ENCODE data around the gene RXRA. TPM values are rescaled to one million over a fixed set of nuclear protein-coding genes. Genes with fewer than 3 reads are reported as not detected.

RXRA gene
- total RNA-seq, 1 experiment from 2014 or later: 29.9 TPM

DNA sequence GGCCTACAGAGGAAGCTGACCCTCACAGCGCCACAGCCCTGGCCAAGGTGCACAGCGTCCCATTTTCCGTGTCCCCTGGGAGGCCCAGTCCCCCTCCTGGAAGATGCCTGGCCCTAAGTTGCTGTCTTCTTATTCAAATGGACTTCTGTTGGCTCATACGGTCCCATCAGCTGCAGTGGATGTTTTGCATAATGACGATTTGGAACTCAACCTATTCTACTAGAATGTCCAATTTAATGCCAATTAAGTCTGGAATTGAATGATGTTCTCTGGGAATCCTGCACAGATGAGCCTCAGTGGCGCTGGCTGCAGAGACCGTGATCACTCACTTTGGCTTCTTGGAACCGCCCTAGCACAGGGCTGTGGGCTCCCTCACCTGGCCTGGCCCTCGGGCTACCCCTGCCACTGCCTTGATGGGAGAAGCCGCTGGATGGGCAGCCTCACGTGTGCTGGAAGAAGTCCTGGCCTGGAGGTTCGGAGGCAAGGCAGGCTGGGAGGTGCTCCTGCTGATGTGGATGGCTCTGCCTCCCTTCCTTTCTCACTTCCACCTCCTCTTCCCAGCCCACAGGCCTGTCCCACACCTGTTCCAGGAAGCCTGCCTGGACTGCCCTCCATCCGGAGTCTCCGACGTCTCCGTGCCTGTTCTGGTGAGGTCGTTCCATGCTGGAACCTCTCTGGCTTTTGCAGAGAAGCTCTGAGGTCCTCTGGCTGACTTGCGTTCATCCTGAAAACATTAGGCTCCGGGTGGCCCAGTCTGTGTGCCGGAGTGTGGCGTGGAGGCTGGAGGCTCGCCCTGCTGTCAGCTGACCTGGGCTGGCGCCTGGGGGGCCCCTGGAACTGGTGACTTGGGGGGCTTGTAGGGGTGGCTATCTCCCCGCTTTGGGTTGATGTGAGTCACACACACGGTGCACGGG, 147.1 kb downstream of the RXRA start:
- DNase-seq: no peak
- Mint-ChIP-seq H3K9me3 (no peaks in the 10 kb centered on the region), H3K4me3 (no peak overlapping the region), H3K27me3 (ENCODE audit: low read depth) (no peaks in the 10 kb centered on the region), H3K36me3 (ENCODE audit: insufficient read depth in 1 of 3, low read depth in 3 of 3) (no peaks in the 10 kb centered on the region), H3K27ac (peak overlapping the region in 1 of 3 experiments; percentile 67; a peak in 2 of 7 replicates), H3K4me1 (no peaks in the 10 kb centered on the region)
- H3T11ph ChIP-seq (ENCODE audit: low read length): no peak overlapping the region
- no peak overlapping the region for H3K18ac ChIP-seq (ENCODE audit: insufficient read length, low read depth, low read length)
- no peak overlapping the region for H4K91ac ChIP-seq (ENCODE audit: insufficient read length, low read depth, low read length)
- no peaks in the 10 kb centered on the region for H3K79me2 ChIP-seq (ENCODE audit: insufficient read depth, low read length)
- no peak overlapping the region for H3K23ac ChIP-seq (ENCODE audit: insufficient read length, low read depth, low read length)
- no peak overlapping the region for H2BK5ac ChIP-seq (ENCODE audit: insufficient read length, low read length)
- no peak overlapping the region for H2BK12ac ChIP-seq (ENCODE audit: insufficient read length, low read depth, low read length)
- no peaks in the 10 kb centered on the region for H3K4me1 ChIP-seq (ENCODE audit: insufficient read depth, low read length)
- no peak overlapping the region for H2BK15ac ChIP-seq (ENCODE audit: low read depth, low read length)
- no peak overlapping the region for H2BK120ac ChIP-seq (ENCODE audit: low read depth, low read length, poor library complexity, severe bottlenecking)
- H4K20me1 ChIP-seq (ENCODE audit: control insufficient read depth, insufficient read depth, insufficient read length): no peaks in the 10 kb centered on the region
- no peak overlapping the region for H2AK5ac ChIP-seq (ENCODE audit: insufficient read length, low read length)
- H3K9ac ChIP-seq (ENCODE audit: extremely low read depth, insufficient read length, low read length): no peak overlapping the region
- no peak overlapping the region for H3K4ac ChIP-seq (ENCODE audit: low read depth, low read length)
- no peak overlapping the region for H3K56ac ChIP-seq (ENCODE audit: insufficient read length, low read depth, low read length)
- H3K23me2 ChIP-seq (ENCODE audit: insufficient read length, low read depth, low read length, poor library complexity, severe bottlenecking): no peaks in the 10 kb centered on the region
- H3K27me3 ChIP-seq (ENCODE audit: insufficient read depth, low read length): no peaks in the 10 kb centered on the region
- H3K27ac ChIP-seq (ENCODE audit: insufficient read length, low read depth, low read length): no peak overlapping the region
- H3K4me2 ChIP-seq (ENCODE audit: insufficient read depth, insufficient read length, low read length): no peak overlapping the region
- H2BK20ac ChIP-seq (ENCODE audit: low read depth, low read length, poor library complexity, severe bottlenecking): no peak overlapping the region
- no peak for TF ChIP-seq CTCF (conservative IDR thresholded peaks at IDR 0.05)
- H4K8ac ChIP-seq (replicated peaks; ENCODE audit: insufficient read length, low read depth, low read length): no peak overlapping the region
- H4K5ac ChIP-seq (ENCODE audit: insufficient read length, low read depth, low read length): no peak overlapping the region
- H3K79me1 ChIP-seq (ENCODE audit: insufficient read depth, low read depth, low read length, poor library complexity, severe bottlenecking): no peaks in the 10 kb centered on the region
- H2AFZ ChIP-seq (ENCODE audit: low read length): no peak overlapping the region
- no peaks in the 10 kb centered on the region for H3K9me3 ChIP-seq (ENCODE audit: control insufficient read depth, low read depth, low read length)
- H3K14ac ChIP-seq (ENCODE audit: insufficient read depth, low read length): peak overlapping the region; percentile 29; the same call in 1 of the 2 replicates
- no CpG with 5 or more reads among the region's 26 CpGs for WGBS (ENCODE audit: extremely low coverage, insufficient read length, low lambda C conversion rate)
